Spleen (tissue), 7 donors: ENCODE measurements around the gene TRIM65.

ENCODE experiments used
- POLR2A ChIP-seq, 3 donors: fragments of 450-650 bp; IDR thresholded peaks; one replicate each; pipeline ENCODE4 v1.5.1; 2017; ENCODE audit warnings: antibody characterized with exemption in 3 of 3, mild to moderate bottlenecking in 1 of 3
- POLR2AphosphoS5 ChIP-seq, 3 donors: sonication (generic); formaldehyde crosslinking; IDR thresholded peaks; one replicate each; pipeline ENCODE4 v1.5.1; 2017; ENCODE audit warnings: antibody characterized with exemption in 3 of 3
- TF ChIP-seq, protein P1 (sequence below), 11 experiments: fragments of 200-600 bp in 7 of 11; fragments of 450-650 bp in 4 of 11; sonication (generic) in 4 of 11; IDR thresholded peaks in 8 of 11; conservative IDR thresholded peaks in 3 of 11; 1 replicate in 7 of 11; 2 replicates in 4 of 11; pipeline versions ENCODE4 v1.4.0 to v1.8.0; 2016 to 2021; ENCODE audit warnings: antibody characterized with exemption in 11 of 11, inconsistent platforms in 4 of 11, mild to moderate bottlenecking in 1 of 11
- donor health status: DM: no; HTN: no; CAD: no; lungs with moderate emphysema.
- donor health status: DM: no; HTN: no; CAD: no.
- donor health status: DM: no; HTN: no; CAD: no.

DNA sequence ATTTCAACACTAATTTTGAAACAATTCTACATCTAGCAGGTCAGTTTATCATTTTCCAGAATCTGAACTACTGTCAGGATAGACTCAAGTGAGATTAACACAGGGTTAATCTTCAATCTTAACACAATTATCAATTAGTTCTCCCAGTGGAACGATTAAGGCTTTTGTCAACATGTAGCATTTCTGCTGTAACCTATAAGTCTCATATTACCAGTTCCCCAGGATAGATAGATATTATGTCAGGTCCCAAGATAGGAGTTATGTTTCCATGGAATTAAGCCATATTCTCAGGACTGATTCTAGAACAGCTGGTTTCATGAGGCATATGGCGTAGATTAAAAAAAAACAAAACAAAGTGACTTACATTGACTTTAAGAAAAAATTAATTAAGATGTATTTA, 48.5 kb upstream of the TRIM65 start:
- TF ChIP-seq, protein P1, sequence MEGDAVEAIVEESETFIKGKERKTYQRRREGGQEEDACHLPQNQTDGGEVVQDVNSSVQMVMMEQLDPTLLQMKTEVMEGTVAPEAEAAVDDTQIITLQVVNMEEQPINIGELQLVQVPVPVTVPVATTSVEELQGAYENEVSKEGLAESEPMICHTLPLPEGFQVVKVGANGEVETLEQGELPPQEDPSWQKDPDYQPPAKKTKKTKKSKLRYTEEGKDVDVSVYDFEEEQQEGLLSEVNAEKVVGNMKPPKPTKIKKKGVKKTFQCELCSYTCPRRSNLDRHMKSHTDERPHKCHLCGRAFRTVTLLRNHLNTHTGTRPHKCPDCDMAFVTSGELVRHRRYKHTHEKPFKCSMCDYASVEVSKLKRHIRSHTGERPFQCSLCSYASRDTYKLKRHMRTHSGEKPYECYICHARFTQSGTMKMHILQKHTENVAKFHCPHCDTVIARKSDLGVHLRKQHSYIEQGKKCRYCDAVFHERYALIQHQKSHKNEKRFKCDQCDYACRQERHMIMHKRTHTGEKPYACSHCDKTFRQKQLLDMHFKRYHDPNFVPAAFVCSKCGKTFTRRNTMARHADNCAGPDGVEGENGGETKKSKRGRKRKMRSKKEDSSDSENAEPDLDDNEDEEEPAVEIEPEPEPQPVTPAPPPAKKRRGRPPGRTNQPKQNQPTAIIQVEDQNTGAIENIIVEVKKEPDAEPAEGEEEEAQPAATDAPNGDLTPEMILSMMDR (IDR thresholded peaks at IDR 0.05 in 8 of 11, conservative IDR thresholded peaks at IDR 0.05 in 3 of 11), result no peak
- TF ChIP-seq POLR2A (IDR thresholded peaks at IDR 0.05) (no peak), POLR2AphosphoS5 (IDR thresholded peaks at IDR 0.05) (no peak)
